Stimulated activated CD8-positive, alpha-beta memory T cell treated with anti-CD3 and anti-CD28 coated beads, Interleukin-2, amount 100 ng/mL, for 1 hour (primary cell): ENCODE data around the gene METTL23.
"Not testable (repeated sequence)": the region's sequence is repeated elsewhere in the genome, so short reads cannot be mapped to it uniquely, and the experiment has no call there.

Experiments
- DNase-seq, 2 donors: peaks; one replicate each; pipeline ENCODE4 v3.0.0-alpha.2; 2020; ENCODE audit warnings: low read depth in 2 of 2

The METTL23 gene

DNA sequence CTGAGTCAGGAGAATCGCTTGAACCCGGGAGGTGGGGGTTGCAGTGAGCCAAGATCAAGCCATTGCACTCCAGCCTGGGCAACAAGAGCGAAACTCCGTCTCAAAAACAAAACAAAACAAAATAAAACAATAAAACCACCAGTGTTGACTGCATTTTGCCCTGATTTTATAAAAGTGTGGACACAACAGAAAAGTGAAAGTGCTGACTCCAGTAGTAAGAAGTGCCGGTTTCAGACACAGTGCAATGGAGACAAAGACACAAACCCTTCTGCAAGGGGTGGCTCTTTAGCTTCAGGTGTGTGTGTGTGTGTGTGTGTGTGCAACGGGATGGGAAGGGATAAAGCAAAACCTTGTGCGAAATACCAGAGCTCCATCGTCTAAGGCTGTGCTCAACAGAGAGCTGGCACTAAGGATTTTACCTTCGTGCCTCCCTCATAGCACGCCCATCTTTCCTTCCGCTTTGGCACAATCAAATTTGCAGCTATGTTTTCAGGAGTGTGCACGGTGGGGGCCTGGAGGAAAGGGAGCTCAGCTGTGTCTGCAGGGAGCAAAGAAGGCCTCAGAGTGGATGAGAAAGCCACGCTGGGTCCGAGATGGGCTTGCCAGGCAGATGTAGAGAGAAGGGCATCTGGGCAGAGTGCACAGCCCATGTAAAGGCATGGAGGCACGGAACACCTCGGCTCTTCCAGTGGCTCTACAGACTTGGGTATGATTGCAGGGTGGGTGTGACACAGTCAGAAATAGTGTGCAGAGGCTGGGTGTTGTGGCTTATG is 31.4 kb upstream of the METTL23 start:
- no peak for DNase-seq

DNA sequence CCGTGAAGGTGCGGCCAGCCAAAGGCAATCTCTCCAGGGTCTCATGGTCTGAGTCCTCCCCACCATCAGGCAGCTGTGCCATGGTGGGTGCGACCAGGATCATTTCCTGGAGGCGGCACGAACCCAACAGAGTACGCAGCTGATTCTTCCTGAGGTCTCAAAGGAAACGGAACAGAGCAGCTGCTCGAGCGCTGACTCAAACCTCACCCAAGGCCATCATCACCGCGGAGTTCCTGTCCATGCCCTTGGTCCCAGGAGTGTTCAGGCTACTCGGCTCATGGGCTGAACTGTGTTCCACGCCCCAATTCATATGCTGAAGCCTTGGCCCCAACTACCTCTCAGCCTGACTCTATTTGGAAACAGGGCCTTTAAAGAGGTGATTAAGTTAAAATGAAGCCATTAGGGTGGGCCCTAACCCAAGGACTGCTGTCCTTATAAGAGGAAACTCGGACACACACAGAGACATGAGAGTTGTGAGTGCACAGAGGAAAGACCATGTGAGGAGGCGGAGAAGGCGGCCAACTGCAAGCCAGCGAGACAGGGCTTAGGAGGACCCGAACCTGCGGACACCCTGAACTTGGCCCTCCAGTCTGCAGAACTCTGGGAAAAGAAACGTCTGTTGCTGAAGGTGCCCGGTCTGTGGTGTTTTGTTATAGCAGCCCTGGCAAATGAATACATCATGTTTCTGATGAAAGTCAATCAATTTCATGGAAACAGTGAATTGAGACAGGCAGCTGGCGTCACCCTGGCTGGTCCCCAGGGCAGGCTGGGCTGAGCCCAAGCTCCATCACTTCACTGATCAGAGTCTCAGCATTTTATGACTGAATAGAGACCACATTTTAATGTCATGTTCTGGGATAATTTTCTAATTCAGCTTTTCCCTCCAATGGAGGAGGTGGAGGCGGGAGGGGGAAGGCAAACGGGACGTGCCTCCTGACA is 29.6 kb upstream of the METTL23 start:
- DNase-seq: no peak

DNA sequence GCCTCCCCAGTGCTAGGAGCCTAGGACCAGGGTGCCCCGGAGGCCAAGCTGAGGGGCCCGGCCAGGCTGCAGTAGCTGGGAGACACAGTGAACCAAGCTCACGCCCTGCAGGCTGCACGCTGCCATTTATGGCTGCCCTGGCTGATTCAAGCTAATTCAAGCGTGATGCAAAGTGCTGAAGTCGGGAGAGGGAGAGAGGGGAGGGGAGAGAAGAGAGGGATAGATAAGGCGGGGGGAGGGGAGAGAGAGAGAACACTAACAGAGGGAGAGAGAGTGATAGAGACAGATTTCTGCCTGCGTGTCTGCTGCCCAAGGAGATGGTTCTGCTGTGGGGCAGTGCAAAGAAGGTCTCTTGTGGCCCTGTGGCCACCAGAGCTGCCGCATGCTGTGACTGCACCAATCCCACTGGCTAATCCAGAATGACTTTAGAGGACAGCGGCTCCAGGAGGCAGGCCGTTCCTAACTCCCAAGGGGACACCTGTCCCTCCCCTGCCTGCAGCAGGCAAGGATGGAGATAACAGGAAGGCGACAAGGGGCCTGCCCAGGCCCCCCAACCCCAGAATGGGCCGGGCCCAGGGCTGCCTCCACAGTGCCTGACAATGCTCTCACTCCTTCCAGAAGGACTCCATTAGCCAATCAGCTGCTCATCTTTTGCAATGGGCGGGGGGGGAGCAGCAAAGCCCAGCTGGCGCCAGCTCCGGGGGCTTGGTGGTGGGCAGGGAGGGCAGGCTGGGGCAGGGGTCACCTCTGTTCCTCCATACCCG is 28.8 kb upstream of the METTL23 start:
- DNase-seq: no peak

DNA sequence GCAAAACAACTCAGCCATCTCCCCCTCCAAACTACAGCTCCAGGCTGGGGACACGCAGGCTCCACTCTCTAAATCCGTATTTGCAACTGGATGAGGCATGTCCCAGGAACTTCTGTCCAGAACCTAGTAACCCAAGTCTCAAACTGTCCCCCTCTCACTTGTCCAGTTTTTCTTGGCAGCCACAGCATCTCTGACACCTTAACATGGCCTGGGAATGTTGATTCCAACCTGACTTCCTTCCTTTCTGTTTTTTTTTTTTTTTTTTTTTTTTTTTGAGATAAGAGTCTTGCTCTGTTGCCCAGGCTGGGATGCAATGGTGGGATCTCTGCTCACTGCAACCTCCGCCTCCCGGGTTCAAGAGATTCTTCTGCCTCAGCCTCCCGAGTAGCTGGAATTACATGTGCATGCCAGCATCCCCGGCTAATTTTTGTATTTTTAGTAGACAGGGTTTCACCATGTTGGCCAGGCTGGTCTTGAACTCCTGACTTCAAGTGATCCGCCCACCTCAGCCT is 28.1 kb upstream of the METTL23 start:
- not testable (repeated sequence) for DNase-seq

DNA sequence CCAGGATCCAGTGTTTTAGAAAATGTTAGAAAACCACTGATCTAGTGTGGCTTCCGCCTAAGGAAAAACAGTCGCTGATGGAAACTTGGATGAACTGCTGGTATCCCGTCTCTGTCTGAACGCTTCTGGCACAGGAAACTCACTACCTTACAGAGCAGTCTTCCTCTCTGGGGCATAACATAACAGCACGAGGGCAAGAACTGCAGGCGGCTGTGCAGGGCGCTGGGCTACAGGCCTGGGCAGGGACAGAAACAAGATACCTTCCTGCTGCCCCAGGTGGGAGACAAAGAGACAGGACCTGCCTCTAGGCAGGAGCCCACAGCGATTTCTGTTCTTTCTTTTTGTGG is 26.4 kb upstream of the METTL23 start:
- DNase-seq: no peak

DNA sequence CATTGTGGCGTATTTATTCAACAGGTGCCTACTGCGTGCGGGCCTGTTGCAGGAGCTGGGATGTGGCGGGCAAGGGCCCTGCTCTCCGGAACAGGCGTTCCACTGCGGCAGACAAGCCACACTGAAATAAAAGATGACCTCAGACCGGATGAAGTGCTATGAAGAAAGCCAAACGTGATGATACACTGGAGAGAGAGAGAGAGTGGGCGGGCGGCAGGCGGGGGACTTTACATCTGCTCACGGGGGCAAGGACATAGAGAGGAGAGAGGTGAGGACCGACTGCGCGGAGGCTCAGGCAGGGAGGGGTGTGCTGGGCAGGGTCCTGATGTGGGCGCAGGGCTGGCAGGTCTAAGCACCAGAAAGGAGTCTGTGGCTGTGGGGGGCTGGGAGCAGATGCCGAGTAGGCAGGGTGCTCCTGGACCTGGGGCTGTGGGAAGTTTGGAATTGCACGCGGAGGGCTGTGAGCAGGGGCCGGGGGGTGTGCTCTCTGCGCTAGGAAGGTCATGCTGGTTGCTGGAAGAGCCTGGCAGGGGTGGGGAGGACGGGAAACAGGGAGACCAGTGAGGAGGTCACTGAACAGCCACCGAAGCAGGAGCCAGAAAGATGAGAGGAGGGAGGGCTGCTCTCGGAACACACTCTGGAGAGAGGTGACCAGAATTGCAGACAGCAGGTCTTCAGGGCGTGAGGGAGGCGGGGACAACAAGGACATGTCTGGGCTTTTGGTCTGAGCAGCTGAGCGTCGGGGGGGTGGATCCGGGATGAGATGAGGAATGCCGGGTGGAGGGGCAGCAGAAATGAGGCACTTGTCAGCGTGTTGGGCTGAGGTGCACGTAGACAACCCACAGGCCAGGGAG is 25.8 kb upstream of the METTL23 start:
- DNase-seq: no peak

DNA sequence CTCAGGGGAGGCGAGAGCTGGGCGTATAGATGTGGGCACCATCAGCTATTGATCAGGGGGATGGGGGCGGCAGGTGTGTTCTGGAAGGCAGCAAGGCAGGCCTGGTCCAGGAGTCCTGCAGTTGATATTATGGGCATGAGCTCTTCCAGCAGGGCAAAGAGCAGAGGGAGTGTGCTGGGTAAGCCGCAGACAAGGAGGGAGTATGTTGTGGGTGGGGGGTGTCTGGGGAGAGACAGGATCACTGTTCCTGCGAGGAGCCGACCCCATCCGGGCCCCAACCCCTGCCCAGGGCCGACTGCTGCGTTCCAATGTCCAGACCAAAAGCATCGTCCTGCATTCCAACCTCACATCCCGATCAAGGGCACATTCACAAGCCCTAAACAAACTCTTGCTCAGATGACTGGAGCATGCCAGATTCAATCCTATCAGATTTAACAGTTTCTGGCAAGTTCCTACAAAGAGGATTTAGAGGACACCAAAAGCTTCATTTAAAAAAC is 25.1 kb upstream of the METTL23 start:
- DNase-seq: no peak

DNA sequence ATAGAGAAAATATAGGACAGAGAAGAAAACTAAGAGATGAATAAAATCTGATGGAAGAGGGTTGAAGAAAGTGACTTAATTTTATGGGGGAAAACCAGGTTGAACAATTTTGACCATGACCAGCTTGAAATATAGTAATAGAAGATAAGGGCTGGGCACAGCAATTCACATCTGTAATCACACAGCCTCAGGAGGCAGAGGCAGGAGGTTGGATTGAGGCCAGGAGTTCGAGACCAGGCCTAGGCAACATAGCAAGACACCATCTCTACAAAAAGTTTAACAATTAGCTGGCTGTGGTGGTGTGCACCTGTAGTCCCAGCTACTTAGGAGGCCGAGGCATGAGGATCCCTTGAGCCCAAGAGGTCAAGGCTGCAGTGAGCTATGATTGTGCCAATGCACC is 24.6 kb upstream of the METTL23 start:
- no peak for DNase-seq

DNA sequence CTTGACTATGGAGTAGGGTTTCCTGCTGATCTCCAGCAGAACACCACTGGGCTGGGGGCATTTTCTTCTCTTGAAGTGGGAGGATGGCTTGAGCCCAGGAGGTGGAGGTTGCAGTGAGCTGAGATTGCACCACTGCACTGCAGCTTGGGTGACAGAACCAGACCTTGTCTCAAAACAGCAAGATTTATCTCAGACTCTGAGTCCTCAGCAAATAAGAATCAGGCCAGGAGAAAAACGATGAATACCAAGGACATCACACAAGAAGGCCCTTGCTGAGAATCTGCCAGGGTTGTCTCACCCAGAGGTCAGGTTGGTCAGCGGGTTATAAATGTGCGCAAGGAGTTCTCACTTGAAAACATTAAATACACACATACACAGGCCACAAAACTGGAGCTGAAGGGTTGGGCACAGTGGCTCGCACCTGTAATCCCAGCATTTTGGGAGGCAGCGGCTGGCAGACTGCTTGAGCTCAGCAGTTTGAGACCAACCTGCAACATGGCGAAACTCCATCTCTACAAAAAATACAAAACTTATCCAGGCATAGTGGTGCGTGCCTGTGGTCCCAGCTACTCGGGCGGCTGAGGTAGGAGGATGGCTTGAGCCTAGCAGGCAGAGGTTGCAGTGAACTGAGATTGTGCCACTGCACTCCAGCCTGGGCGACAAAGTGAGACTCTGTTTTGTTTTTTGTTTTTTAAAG is 23.6 kb upstream of the METTL23 start:
- DNase-seq: no peak

DNA sequence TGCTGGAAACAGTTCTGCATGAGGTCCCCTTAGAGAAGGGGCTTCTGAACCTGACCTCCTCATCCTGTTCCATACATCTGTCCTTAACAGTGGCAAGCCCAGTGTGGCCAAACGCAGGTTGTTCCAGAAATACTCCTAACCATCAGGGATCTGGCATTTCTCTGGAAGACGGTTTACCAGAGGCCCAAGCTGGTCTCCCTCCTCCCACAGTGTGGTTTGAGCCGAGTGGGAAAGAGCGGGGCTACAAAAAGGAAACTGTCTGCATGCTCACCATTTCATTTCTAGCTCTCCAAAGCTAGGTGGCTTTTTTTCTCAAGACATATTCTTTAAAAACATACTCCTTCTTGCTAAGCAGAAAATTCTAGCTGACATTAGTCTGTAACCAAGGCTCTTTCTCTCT is 21.8 kb upstream of the METTL23 start:
- no peak for DNase-seq

DNA sequence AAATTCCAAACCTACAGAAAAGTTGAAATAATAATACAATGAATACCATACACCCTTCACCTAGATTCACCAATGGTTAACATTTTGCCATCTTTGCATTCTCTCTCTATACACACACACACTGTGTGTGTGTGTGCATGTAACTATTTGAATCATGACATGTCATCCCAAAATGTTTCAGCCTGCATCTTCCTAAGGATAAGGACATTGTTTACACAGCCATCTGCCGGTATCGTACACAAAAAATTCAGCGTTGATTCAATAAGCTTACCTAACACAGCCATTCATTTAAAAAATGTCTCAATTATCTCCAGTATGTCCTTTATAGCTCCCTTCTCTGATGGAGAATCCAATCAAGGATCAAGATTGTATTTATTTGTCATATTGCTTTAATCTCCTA is 19.8 kb upstream of the METTL23 start:
- no peak for DNase-seq

DNA sequence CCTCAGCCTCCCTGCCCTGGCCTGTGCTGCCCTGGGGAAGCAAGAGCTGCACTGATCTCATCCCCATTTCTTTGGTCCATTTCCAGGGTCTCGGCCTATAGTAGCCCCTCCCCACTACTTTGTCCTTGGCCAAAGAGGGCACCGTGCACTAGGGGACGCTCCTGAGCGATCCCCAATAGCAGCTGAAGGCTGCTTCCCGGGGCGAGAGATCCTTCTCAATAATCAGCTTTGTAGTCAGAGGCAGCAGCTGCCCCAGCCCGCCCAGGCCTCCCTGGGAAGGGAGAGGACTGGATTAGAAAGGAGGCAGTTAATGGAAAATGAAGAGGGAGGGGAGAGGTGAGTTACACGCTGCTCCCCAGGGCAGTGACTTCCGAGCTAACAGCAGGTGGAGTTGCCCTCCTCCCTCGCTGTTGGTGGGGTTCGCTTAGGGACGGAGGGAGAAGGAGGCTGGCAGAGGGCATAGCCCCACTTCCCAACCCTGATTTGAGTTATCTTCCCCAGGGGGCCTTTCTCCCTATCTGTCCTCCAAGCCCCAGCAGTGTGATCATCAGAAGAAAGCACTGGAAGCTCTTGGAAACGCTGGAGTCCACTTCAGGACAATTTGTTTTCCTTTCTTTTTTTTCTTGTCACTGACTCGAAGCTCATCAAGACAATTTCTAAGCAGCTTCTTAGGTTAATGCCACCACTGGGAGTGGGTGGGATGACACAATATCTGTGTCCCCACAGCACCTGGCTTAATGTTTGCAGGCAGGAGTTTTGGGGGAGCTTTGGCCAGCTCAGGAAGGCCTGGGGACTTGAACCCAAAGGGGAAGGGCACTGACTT is 18.4 kb upstream of the METTL23 start:
- DNase-seq: no peak

DNA sequence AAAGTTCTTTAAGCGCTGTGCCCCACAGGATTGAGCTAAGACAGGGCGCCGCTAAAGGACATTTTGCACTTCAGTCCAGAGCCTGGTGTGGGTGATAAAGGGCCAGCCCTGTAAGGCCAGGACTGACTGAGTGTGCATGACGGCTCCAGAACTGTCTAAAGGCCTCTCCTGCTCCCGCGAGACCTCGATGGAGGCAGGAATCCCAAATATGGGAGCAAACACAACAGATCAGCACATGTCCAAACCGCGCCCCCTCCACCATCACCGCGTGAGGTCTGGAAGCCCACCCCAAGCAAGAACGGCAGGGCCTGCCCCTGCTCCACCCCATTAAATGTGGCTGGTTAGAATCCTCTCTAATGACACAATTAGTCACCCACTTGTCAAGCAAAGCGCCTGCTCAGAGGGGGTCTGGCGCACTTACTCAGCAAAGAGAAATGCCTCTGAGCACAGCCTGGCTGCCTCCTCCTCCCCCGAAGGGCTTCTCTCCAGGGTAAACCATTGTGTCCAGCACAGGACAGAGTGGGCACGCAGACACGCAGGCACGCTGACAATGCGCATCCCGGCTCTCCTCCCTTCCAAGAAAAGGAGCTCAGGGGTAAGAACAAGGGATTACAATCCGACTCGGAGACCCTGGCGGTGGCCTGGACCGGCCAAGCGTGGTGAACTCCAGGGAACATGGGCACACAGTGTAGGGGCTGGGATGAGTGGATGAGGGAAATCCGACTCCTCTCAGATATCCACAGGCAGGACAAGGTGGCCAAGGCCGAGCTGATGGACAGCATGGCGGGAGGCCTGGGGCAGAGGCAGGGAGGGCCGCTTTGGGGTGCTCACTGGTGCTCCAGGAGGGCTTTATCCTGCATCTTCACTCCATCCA is 17.3 kb upstream of the METTL23 start:
- DNase-seq: no peak

DNA sequence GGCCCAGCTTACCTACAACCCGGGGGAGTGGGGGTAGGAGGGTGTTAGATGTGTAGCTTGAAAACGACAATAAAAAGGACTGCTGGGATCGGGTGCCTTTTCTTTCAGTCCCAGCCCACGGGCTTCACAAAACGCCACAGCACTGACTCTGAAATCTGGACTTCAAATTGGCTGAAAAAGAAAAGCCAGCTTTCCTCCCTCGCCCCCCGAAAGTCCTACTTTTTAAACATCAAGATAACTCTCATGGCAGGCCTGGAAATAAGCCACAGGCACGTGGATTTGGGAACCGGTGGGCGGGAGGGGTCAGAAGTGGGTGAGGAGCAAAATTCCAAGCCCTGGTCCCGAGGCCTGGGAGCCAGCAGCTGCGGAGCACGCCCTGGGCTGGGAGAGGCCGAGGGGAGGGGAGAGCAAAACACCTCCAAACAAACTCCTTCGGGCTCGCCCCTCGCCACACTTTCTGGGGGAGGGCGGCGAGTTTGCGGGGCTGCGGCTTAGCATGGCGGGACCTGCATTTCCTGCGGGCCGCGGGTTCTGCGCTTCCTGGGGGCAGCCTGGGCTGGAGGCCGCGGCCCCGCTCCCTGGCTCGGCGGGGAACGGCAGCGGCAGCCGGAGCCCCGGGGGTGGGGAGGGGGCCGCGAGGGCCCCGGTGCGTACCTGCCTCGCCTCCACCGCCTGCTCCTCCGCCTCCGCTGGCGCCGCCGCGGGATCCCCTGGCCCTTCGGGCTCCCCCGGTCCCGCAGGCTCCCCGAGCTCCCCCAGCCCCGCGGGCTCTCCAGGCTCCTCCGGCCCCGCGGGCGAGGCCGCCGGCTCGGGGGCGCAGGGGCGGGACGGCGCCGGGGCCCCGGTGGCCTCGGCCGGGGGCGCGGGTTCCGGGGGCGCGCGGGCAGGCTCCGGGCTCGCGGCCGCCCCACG is 16.4 kb upstream of the METTL23 start:
- DNase-seq: not testable (repeated sequence)

DNA sequence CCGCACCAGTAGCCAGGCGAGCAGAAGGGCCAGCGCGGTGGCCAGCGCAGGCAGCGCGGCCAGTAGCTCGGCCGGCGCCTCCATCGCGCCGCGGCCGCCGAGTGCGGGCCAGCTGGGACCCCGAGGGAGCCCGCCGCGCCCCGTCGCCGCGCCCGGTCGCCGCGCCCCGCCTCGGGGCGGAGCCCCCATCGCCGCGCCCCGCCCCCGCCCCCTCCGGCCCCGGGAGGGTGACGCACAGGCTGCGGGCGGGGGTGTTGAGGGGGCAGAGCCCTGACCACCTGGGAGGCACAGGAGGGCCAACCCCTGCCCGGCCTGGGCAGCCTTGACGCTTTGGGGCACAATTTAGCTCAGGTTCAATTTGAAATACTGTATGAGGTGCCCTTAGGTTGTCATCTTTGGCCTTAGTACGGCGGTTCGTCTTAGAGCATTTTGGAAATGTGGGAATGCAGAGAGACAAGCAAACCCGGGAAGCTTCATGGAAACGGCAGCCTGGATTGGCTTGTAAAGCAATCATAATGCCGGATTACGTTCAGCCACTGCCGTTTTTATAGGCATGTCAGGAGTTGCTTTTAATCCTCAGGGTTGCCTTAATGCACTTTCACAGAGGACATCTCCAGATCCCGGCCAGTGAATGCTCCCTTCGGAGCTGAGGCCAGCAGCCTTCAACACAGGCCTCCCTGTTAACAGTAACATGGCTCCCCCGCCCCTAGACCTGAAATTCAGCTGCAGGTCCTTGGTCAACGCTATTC is 15.6 kb upstream of the METTL23 start, which contains the start of gene MXRA7:
MXRA7 (minus strand) TSS at position 103 of the 749 bp plus-strand sequence; CDS start at position 84, 19 bp downstream.
- peak; percentile 31 to 35 for DNase-seq

DNA sequence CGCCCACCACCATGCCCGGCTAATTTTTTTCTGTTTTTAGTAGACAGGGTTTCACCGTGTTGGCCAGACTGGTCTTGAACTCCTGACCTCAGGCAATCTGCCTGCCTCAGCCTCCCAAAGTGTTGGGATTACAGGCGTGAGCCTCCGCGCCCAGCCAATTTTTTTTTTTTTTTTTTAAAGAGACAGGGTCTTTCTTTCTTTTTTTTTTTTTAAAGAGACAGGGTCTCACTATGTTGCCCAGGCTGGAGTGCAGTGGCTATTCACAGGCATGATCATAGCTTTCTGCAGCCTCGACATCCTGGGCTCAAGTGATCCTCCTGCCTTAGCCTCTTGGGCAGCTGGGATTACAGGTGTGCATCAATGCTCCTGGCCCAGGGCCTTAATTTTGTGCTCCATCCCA is 14.3 kb upstream of the METTL23 start:
- not testable (repeated sequence) for DNase-seq
